ENCODE data around the gene ZSCAN5B. TPM values are rescaled to one million over a fixed set of nuclear protein-coding genes. Genes with fewer than 3 reads are reported as not detected.

ZSCAN5B gene
- polyA plus RNA-seq, 1 donor from 2014 or later: 0.24 TPM

GRCh38 chr19:56199687-56200086 lies 2.1 kb upstream of the ZSCAN5B start:
- no peak overlapping the region for H3K27ac ChIP-seq (ENCODE audit: low read length)
- H3K9me3 ChIP-seq (ENCODE audit: low read length): no peaks in the 10 kb centered on the region
- no peak for TF ChIP-seq SMC3 (conservative IDR thresholded peaks at IDR 0.05; ENCODE audit: poor library complexity)
- H3K36me3 ChIP-seq (ENCODE audit: insufficient read depth, low read length): no peaks in the 10 kb centered on the region
- H3K9ac ChIP-seq (ENCODE audit: low read length): no peak overlapping the region
- no peak overlapping the region for H2AFZ ChIP-seq (ENCODE audit: low read depth, low read length)
- no peaks in the 10 kb centered on the region for H3K9me2 ChIP-seq (ENCODE audit: insufficient read depth, low read length)
- no peak overlapping the region for H3K4me3 ChIP-seq (ENCODE audit: low read length)
- no peak overlapping the region for H3K4me2 ChIP-seq (ENCODE audit: low read length)
- no peaks in the 10 kb centered on the region for H4K20me1 ChIP-seq (ENCODE audit: insufficient read depth)
- H3K27me3 ChIP-seq (ENCODE audit: insufficient read depth, low read depth, low read length): no peaks in the 10 kb centered on the region
- H3F3A ChIP-seq (ENCODE audit: insufficient read depth, low read length, poor library complexity, severe bottlenecking): no peaks in the 10 kb centered on the region
- H3K79me2 ChIP-seq (replicated peaks; ENCODE audit: insufficient read depth, low read length): no peaks in the 10 kb centered on the region

GRCh38 chr19:56193981-56194640 lies 3.5 kb downstream of the ZSCAN5B start:
- Histone ChIP-seq H3K36me3 (ENCODE audit: insufficient read depth, low read length) (no peaks in the 10 kb centered on the region), H3K4me2 (ENCODE audit: low read length) (no peak overlapping the region), H3K27ac (ENCODE audit: low read length) (no peak overlapping the region), H3K79me2 (replicated peaks; ENCODE audit: insufficient read depth, low read length) (no peaks in the 10 kb centered on the region), H4K20me1 (ENCODE audit: insufficient read depth) (no peaks in the 10 kb centered on the region), H3K9ac (ENCODE audit: low read length) (no peak overlapping the region), H3K27me3 (ENCODE audit: insufficient read depth, low read depth, low read length) (no peaks in the 10 kb centered on the region), H3K4me3 (ENCODE audit: low read length) (no peak overlapping the region), H3K9me3 (ENCODE audit: low read length) (no peaks in the 10 kb centered on the region), H3F3A (ENCODE audit: insufficient read depth, low read length, poor library complexity, severe bottlenecking) (no peaks in the 10 kb centered on the region), H2AFZ (ENCODE audit: low read depth, low read length) (no peak overlapping the region), H3K9me2 (ENCODE audit: insufficient read depth, low read length) (no peaks in the 10 kb centered on the region)
- TF ChIP-seq CTCF (IDR thresholded peaks at IDR 0.05; ENCODE audit: poor library complexity, severe bottlenecking) (no peak), POLR2AphosphoS5 (IDR thresholded peaks at IDR 0.05) (no peak), EP300 (conservative IDR thresholded peaks at IDR 0.05; ENCODE audit: poor library complexity, severe bottlenecking) (no peak), REST (IDR thresholded peaks at IDR 0.05; ENCODE audit: borderline replicate concordance) (no peak), MXI1 (conservative IDR thresholded peaks at IDR 0.05; ENCODE audit: poor library complexity, severe bottlenecking) (no peak), RAD21 (conservative IDR thresholded peaks at IDR 0.05) (no peak), EZH2 (IDR thresholded peaks at IDR 0.05; ENCODE audit: borderline replicate concordance, insufficient read depth, low read length, poor library complexity, severe bottlenecking) (no peak), SMC3 (conservative IDR thresholded peaks at IDR 0.05; ENCODE audit: poor library complexity) (no peak), TAF1 (IDR thresholded peaks at IDR 0.05; ENCODE audit: low read depth) (no peak)
